Measurements from ENCODE around the gene WTAP. TPM values are rescaled to one million over a fixed set of nuclear protein-coding genes. Genes with fewer than 3 reads are reported as not detected.
"Not testable (repeated sequence)": the region's sequence is repeated elsewhere in the genome, so short reads cannot be mapped to it uniquely, and the experiment has no call there.

The WTAP gene
- total RNA-seq, 1 donor from 2014 or later, result 78.4 TPM

- no peak for TF ChIP-seq CTCF (IDR thresholded peaks at IDR 0.05)
- ATAC-seq (peak; percentile 53 to 65), DNase-seq (no peak)
- Histone ChIP-seq H3K9me3 (no peaks in the 10 kb centered on the region), H3K36me3 (peaks cover 19% of the 10 kb centered on the region), H3K4me1 (peaks cover 45% of the 10 kb centered on the region), H3K27ac (peak overlapping the region; percentile 99), H3K4me3 (peak overlapping the region; percentile 83), H3K27me3 (ENCODE audit: low read depth) (no peaks in the 10 kb centered on the region)
- intact Hi-C loops (cut with DNase I), result no loop called here
These were observed 33.3 kb upstream of the WTAP start for GRCh38 chr6:159693894-159694545.

GRCh38 chr6:159695984-159696383, 31.3 kb upstream of the WTAP start:
- intact Hi-C loops (cut with DNase I), result no loop called here
- H3K9me3 ChIP-seq, result no peaks in the 10 kb centered on the region
- DNase-seq, result no peak
- H3K27ac ChIP-seq, result no peak overlapping the region
- TF ChIP-seq CTCF (IDR thresholded peaks at IDR 0.05), result no peak
- no peak for ATAC-seq
- no peak overlapping the region for H3K4me3 ChIP-seq
- H3K36me3 ChIP-seq, result peaks cover 5% of the 10 kb centered on the region
- H3K27me3 ChIP-seq (ENCODE audit: low read depth), result no peaks in the 10 kb centered on the region
- peaks cover 32% of the 10 kb centered on the region for H3K4me1 ChIP-seq

GRCh38 chr6:159700970-159701369, 26.3 kb upstream of the WTAP start:
- H3K9me3 ChIP-seq, result no peaks in the 10 kb centered on the region
- H3K27ac ChIP-seq, result peak overlapping the region; percentile 15
- intact Hi-C loops (cut with DNase I), result no loop called here
- no peak overlapping the region for H3K4me3 ChIP-seq
- ATAC-seq, result peak in 1 of 2 donors; percentile 11
- DNase-seq, result no peak
- H3K36me3 ChIP-seq, result no peaks in the 10 kb centered on the region
- peaks cover 19% of the 10 kb centered on the region for H3K4me1 ChIP-seq
- H3K27me3 ChIP-seq (ENCODE audit: low read depth), result no peaks in the 10 kb centered on the region
- TF ChIP-seq CTCF (IDR thresholded peaks at IDR 0.05), result no peak

- DNase-seq, result no peak
- Histone ChIP-seq H3K9me3 (no peaks in the 10 kb centered on the region), H3K4me3 (no peak overlapping the region), H3K27me3 (ENCODE audit: low read depth) (no peaks in the 10 kb centered on the region), H3K4me1 (peaks cover 19% of the 10 kb centered on the region), H3K36me3 (no peaks in the 10 kb centered on the region), H3K27ac (peak overlapping the region; percentile 60)
- intact Hi-C loops (cut with DNase I), result no loop called here
- peak; percentile 60 to 83 for ATAC-seq
- no peak for TF ChIP-seq CTCF (IDR thresholded peaks at IDR 0.05)
These were observed 25.8 kb upstream of the WTAP start for GRCh38 chr6:159701413-159701999.

GRCh38 chr6:159710603-159711002, 16.7 kb upstream of the WTAP start:
- H3K4me1 ChIP-seq; ATAC-seq; H3K4me3 ChIP-seq; intact Hi-C loops (cut with DNase I); H3K36me3 ChIP-seq; H3K27ac ChIP-seq; DNase-seq; H3K27me3 ChIP-seq (ENCODE audit: low read depth); H3K9me3 ChIP-seq: not testable (repeated sequence)

GRCh38 chr6:159712389-159712788, 14.9 kb upstream of the WTAP start:
- H3K27me3 ChIP-seq (ENCODE audit: low read depth); H3K9me3 ChIP-seq; ATAC-seq; H3K36me3 ChIP-seq; intact Hi-C loops (cut with DNase I); DNase-seq; H3K4me3 ChIP-seq; H3K27ac ChIP-seq: not testable (repeated sequence)
- H3K4me1 ChIP-seq, result peaks cover 25% of the 10 kb centered on the region

Data from lower lobe of right lung (tissue), 2 donors.